Aorta (tissue), 5 donors: ENCODE data around the gene CDC16. TPM values are rescaled to one million over a fixed set of nuclear protein-coding genes. Genes with fewer than 3 reads are reported as not detected.

Experiments
- ATAC-seq: fragments of 200-7000 bp; cut with Tn5 transposase; one replicate; pipeline ENCODE4 v1.9.1; 2022; ENCODE audit warnings: moderate library complexity; ENCODE audit not compliant: low FRiP score
- DNase-seq, 2 donors: peaks; one replicate each; pipeline ENCODE4 v3.0.0-alpha.2; 2020
- H3K27ac ChIP-seq, 2 donors: one replicate each; pipeline ENCODE4 v1.5.1; 2013; ENCODE audit warnings: low read length in 2 of 2, mild to moderate bottlenecking in 2 of 2, moderate library complexity in 2 of 2, control low read depth in 1 of 2, inconsistent platforms in 1 of 2, low read depth in 1 of 2
- H3K27me3 ChIP-seq, 2 donors: one replicate each; pipeline ENCODE4 v1.6.1; 2013; ENCODE audit warnings: control low read depth in 1 of 2, low read length in 1 of 2, mild to moderate bottlenecking in 1 of 2, moderate library complexity in 1 of 2; ENCODE audit not compliant: insufficient read depth in 2 of 2, control insufficient read depth in 1 of 2
- H3K36me3 ChIP-seq, 2 donors: one replicate each; pipeline ENCODE4 v1.6.1; 2013; ENCODE audit warnings: control low read depth in 1 of 2, low read length in 1 of 2, mild to moderate bottlenecking in 1 of 2; ENCODE audit not compliant: insufficient read depth in 2 of 2, control insufficient read depth in 1 of 2
- H3K4me1 ChIP-seq, 2 donors: one replicate each; pipeline ENCODE4 v1.6.1; 2013; ENCODE audit warnings: low read length in 2 of 2, control low read depth in 1 of 2, mild to moderate bottlenecking in 1 of 2, moderate library complexity in 1 of 2; ENCODE audit not compliant: insufficient read depth in 2 of 2, control insufficient read depth in 1 of 2
- H3K4me3 ChIP-seq, 2 donors: one replicate each; pipeline ENCODE4 v1.5.1; 2013; ENCODE audit warnings: low read length in 2 of 2, control low read depth in 1 of 2, mild to moderate bottlenecking in 1 of 2
- H3K9me3 ChIP-seq: one replicate; pipeline ENCODE4 v1.6.1; 2013; ENCODE audit warnings: mild to moderate bottlenecking, low read length; ENCODE audit not compliant: control insufficient read depth
- WGBS, 2 donors: extraction: QIAGEN DNeasy Blood & Tissue Kit; methylation state at CpG; one replicate each; pipeline ENCODE4 v1.1.7; 2013; 5-methylcytosine and 5-hydroxymethylcytosine counted together
- intact Hi-C, 2 donors: fragments of 100-400 bp; cut with DNase I; formaldehyde crosslinking; loops; one replicate each; pipeline versions ENCODE4 v1.14.2 to v1.15.0; 2022
- microRNA-seq, 2 donors: library from miRNA; unstranded; fragments of <30 nt; microRNA quantifications; one replicate each; pipeline ENCODE4 v1.2.0, GENCODE V29; 2020
- polyA plus RNA-seq, 2 donors: library from polyadenylated mRNA; stranded (reverse); fragments of 200-250 nt; gene quantifications; one replicate each; pipeline ENCODE4 v1.2.3, GENCODE V29; 2013
- total RNA-seq, 2 donors: library from RNA; stranded (reverse); fragmentation: NEBNext Ultra II Directional; extraction: Animal tissue kit (Norgen Biotek cat#: 25700); gene quantifications; one replicate each; pipeline ENCODE4 v1.2.1, GENCODE V29; 2021
- donor health status: healthy with polysubstance abuse.
- donor health status: Bipolar disorder and iron deficiency.
- donor health status: DM: no; HTN: no; CAD: no.
- donor health status: DM: no; HTN: no; CAD: no.
- donor health status: DM: yes; HTN: yes; CAD: no.

The CDC16 gene
- total and polyA plus RNA-seq, 4 donors, result 31.1 to 86.9 (median 56.4) TPM

GRCh38 chr13:114318624-114319023, 83.9 kb downstream of the CDC16 start:
- ATAC-seq (no peak), DNase-seq (no peak)
- Histone ChIP-seq H3K27me3 (no peaks in the 10 kb centered on the region), H3K27ac (no peak overlapping the region), H3K4me3 (no peak overlapping the region), H3K9me3 (no peaks in the 10 kb centered on the region), H3K4me1 (no peaks in the 10 kb centered on the region), H3K36me3 (peaks cover 0 to 4% of the 10 kb centered on the region in 2 donors)
- WGBS, 2 donors, result 45 to 61% methylated on average over 1 of the region's 1 CpG
- intact Hi-C loops, result no loop called here

- 17 to 20% methylated on average over 3 of the region's 3 CpGs for WGBS, 2 donors
- ATAC-seq, result no peak
- intact Hi-C loops, result no loop called here
- Histone ChIP-seq H3K27me3 (no peaks in the 10 kb centered on the region), H3K4me3 (no peak overlapping the region), H3K4me1 (no peaks in the 10 kb centered on the region), H3K9me3 (no peaks in the 10 kb centered on the region), H3K27ac (no peak overlapping the region), H3K36me3 (peaks cover 6 to 8% of the 10 kb centered on the region in 2 donors)
- DNase-seq, result no peak
These were observed 84.8 kb downstream of the CDC16 start for GRCh38 chr13:114319441-114319913.

GRCh38 chr13:114320065-114320464, 85.4 kb downstream of the CDC16 start:
- ATAC-seq, result no peak
- Histone ChIP-seq H3K4me1 (no peaks in the 10 kb centered on the region), H3K4me3 (no peak overlapping the region), H3K36me3 (peaks cover 10 to 12% of the 10 kb centered on the region in 2 donors), H3K27ac (no peak overlapping the region), H3K27me3 (no peaks in the 10 kb centered on the region), H3K9me3 (no peaks in the 10 kb centered on the region)
- intact Hi-C loops, result no loop called here
- DNase-seq, result no peak

- no peaks in the 10 kb centered on the region for H3K27me3 ChIP-seq
- DNase-seq, result no peak
- no peak for ATAC-seq
- no peaks in the 10 kb centered on the region for H3K9me3 ChIP-seq
- no peaks in the 10 kb centered on the region for H3K4me1 ChIP-seq
- H3K27ac ChIP-seq, result no peak overlapping the region
- peaks cover 10 to 20% of the 10 kb centered on the region in 2 donors for H3K36me3 ChIP-seq
- intact Hi-C loops, result no loop called here
- 92 to 95% methylated on average over 3 of the region's 3 CpGs for WGBS, 2 donors
- H3K4me3 ChIP-seq, result no peak overlapping the region
These were observed 86.6 kb downstream of the CDC16 start for GRCh38 chr13:114321256-114321655.

Small RNA genes within 50 kb of the gene (microRNA-seq; reads per million reads assigned to microRNA genes)
- gene MIR4502 (0 reads per million in 2 donors), gene MIR548AR (0 reads per million in 2 donors)

Other genes with a start within 250 kb of the CDC16 start
- gene RASA3, start 102.3 kb upstream of the CDC16 start, total RNA-seq, result 10 to 100 TPM; 34.8 to 42.3 TPM
- 10 to 100 TPM in 1 of 2 donors, 1 to 10 TPM in 1; 8.1 to 23.0 TPM for gene RASA3, start 102.3 kb upstream of the CDC16 start, polyA plus RNA-seq
- not detected for gene CFAP97D2, start 55.6 kb upstream of the CDC16 start, total RNA-seq
- gene CFAP97D2, start 55.6 kb upstream of the CDC16 start, polyA plus RNA-seq, result not detected
- 10 to 100 TPM; 40.5 to 62.2 TPM for gene UPF3A, start 46.7 kb downstream of the CDC16 start, total RNA-seq
- 100 to 1,000 TPM in 1 of 2 donors, 10 to 100 TPM in 1; 56.3 to 110 TPM for gene UPF3A, start 46.7 kb downstream of the CDC16 start, polyA plus RNA-seq
- gene CHAMP1, start 79.6 kb downstream of the CDC16 start, total RNA-seq, result 10 to 100 TPM; 15.5 to 16.4 TPM
- 1 to 10 TPM; 5.2 to 6.5 TPM for gene CHAMP1, start 79.6 kb downstream of the CDC16 start, polyA plus RNA-seq